ENCODE measurements around the gene TUBB6.

Gene TUBB6

GRCh38 chr18:12314591-12315305, 6.7 kb downstream of the TUBB6 start:
- no peak for DNase-seq (ENCODE audit: low spot score)

- DNase-seq (ENCODE audit: low spot score) = no peak
These were observed 7.4 kb downstream of the TUBB6 start for GRCh38 chr18:12315490-12315889.

- DNase-seq (ENCODE audit: low spot score) = no peak
These were observed 7.9 kb downstream of the TUBB6 start for GRCh38 chr18:12315911-12316310.

- DNase-seq (ENCODE audit: low spot score) = no peak
These were observed 9.8 kb downstream of the TUBB6 start for GRCh38 chr18:12317664-12318333.

- no peak for DNase-seq (ENCODE audit: low spot score)
These were observed 10.3 kb downstream of the TUBB6 start for GRCh38 chr18:12318334-12318697.

GRCh38 chr18:12318857-12319256, 10.8 kb downstream of the TUBB6 start:
- DNase-seq (ENCODE audit: low spot score) = no peak

GRCh38 chr18:12321333-12321732, 13.3 kb downstream of the TUBB6 start:
- no peak for DNase-seq (ENCODE audit: low spot score)

GRCh38 chr18:12324991-12325725, 17.1 kb downstream of the TUBB6 start:
- no peak for DNase-seq (ENCODE audit: low spot score)

- DNase-seq (ENCODE audit: low spot score) = no peak
These were observed 17.7 kb downstream of the TUBB6 start for GRCh38 chr18:12325726-12326245.

- DNase-seq (ENCODE audit: low spot score) = no peak
These were observed 18.8 kb downstream of the TUBB6 start for GRCh38 chr18:12326711-12327460.

- DNase-seq (ENCODE audit: low spot score) = peak; percentile 87
These were observed 19.6 kb downstream of the TUBB6 start for GRCh38 chr18:12327510-12328178.

- DNase-seq (ENCODE audit: low spot score) = no peak
These were observed 20.3 kb downstream of the TUBB6 start for GRCh38 chr18:12328179-12328823.

GRCh38 chr18:12329125-12329698, 21.2 kb downstream of the TUBB6 start:
- DNase-seq (ENCODE audit: low spot score) = no peak

- DNase-seq (ENCODE audit: low spot score) = no peak
These were observed 22.7 kb downstream of the TUBB6 start for GRCh38 chr18:12330766-12331165.

- no peak for DNase-seq (ENCODE audit: low spot score)
These were observed 25.7 kb downstream of the TUBB6 start for GRCh38 chr18:12333506-12334290.

GRCh38 chr18:12334366-12334808, 26.3 kb downstream of the TUBB6 start:
- no peak for DNase-seq (ENCODE audit: low spot score)

- no peak for DNase-seq (ENCODE audit: low spot score)
These were observed 26.8 kb downstream of the TUBB6 start for GRCh38 chr18:12334863-12335262.

GRCh38 chr18:12335503-12335902, 27.5 kb downstream of the TUBB6 start:
- no peak for DNase-seq (ENCODE audit: low spot score)

GRCh38 chr18:12336171-12336613, 28.2 kb downstream of the TUBB6 start:
- no peak for DNase-seq (ENCODE audit: low spot score)

GRCh38 chr18:12336887-12337286, 28.8 kb downstream of the TUBB6 start:
- DNase-seq (ENCODE audit: low spot score) = no peak

All from kidney capillary endothelial cell (primary cell).